GM12801 (cell line): ENCODE measurements around the gene LCE3D.

ENCODE experiments used
- CTCF ChIP-seq: IDR thresholded peaks from one replicate; pipeline ENCODE4 v1.5.1; 2011; ENCODE audit warnings: control low read depth; ENCODE audit not compliant: insufficient read length; ENCODE audit errors: extremely low read depth

Gene LCE3D

GRCh38 chr1:152596986-152597385 lies 16.7 kb upstream of the LCE3D start:
- TF ChIP-seq CTCF, result no peak

GRCh38 chr1:152585586-152585985 lies 5.3 kb upstream of the LCE3D start:
- TF ChIP-seq CTCF, result no peak

GRCh38 chr1:152582647-152583046 lies 2.3 kb upstream of the LCE3D start:
- no peak for TF ChIP-seq CTCF

- no peak for TF ChIP-seq CTCF
These were observed 3.1 kb downstream of the LCE3D start for GRCh38 chr1:152577168-152577567.

- TF ChIP-seq CTCF, result no peak
These were observed 13.6 kb downstream of the LCE3D start, which contains the start of gene LCE3E for GRCh38 chr1:152566681-152567080. TSS of gene LCE3E (minus strand) at chr1:152566780. CDS start at chr1:152566208, 572 bp downstream.

- TF ChIP-seq CTCF, result no peak
These were observed 14.6 kb downstream of the LCE3D start for GRCh38 chr1:152565535-152566215.

GRCh38 chr1:152565115-152565514 lies 15.2 kb downstream of the LCE3D start:
- no peak for TF ChIP-seq CTCF
